NK-92 (cell line): ENCODE data around the gene ZNF550.
A peak's percentile ranks its signal among the peaks of the same experiment; 100 is the strongest.

Experiments used
- DNase-seq: peaks from one replicate; lab custom pipeline; 2025; ENCODE audit not compliant: unreplicated experiment; lab: John Stamatoyannopoulos, UW

The ZNF550 gene

GRCh38 chr19:57559404-57560025 is at the start of gene ZNF550:
Gene ZNF550 (minus strand): TSS chr19:57559863. CDS start chr19:57559682, 181 bp downstream.
- no peak for DNase-seq

GRCh38 chr19:57606931-57607330 is 47.3 kb upstream of the ZNF550 start:
- DNase-seq = no peak

GRCh38 chr19:57599761-57600383 is 40.2 kb upstream of the ZNF550 start, which contains the start of gene ZNF530:
Gene ZNF530 (plus strand): TSS chr19:57599885. CDS start chr19:57604346, 4,461 bp downstream.
- DNase-seq = no peak

- DNase-seq = no peak
Measured at GRCh38 chr19:57599377-57599760, 39.7 kb upstream of the ZNF550 start.

- DNase-seq = no peak
Measured at GRCh38 chr19:57587529-57587928, 27.9 kb upstream of the ZNF550 start.

GRCh38 chr19:57583521-57584416 is 24.1 kb upstream of the ZNF550 start, which contains the start of gene ZIK1:
Gene ZIK1 (plus strand): TSS chr19:57584145. CDS start chr19:57584357, 212 bp downstream.
- DNase-seq = peak; percentile 38

GRCh38 chr19:57583104-57583520 is 23.4 kb upstream of the ZNF550 start:
- DNase-seq = no peak

GRCh38 chr19:57578487-57579205 is 19.0 kb upstream of the ZNF550 start, which contains the start of gene ZNF416:
Gene ZNF416 (minus strand): TSS chr19:57578911. CDS start chr19:57578704, 207 bp downstream.
- peak; percentile 67 for DNase-seq

- no peak for DNase-seq
Measured at GRCh38 chr19:57576661-57577060, 17.0 kb upstream of the ZNF550 start.

- no peak for DNase-seq
Measured at GRCh38 chr19:57572415-57572947, 12.8 kb upstream of the ZNF550 start.

GRCh38 chr19:57570707-57571106 is 11.0 kb upstream of the ZNF550 start:
- DNase-seq = no peak

GRCh38 chr19:57566396-57567265 is 7.0 kb upstream of the ZNF550 start:
- DNase-seq = no peak

GRCh38 chr19:57563547-57563946 is 3.9 kb upstream of the ZNF550 start:
- no peak for DNase-seq

GRCh38 chr19:57560049-57560491 is 407 bp upstream of the ZNF550 start:
- no peak for DNase-seq

GRCh38 chr19:57559008-57559403 is 657 bp downstream of the ZNF550 start:
- DNase-seq = no peak

- DNase-seq = no peak
Measured at GRCh38 chr19:57558525-57558924, 1.1 kb downstream of the ZNF550 start.

- no peak for DNase-seq
Measured at GRCh38 chr19:57557659-57558058, 2.0 kb downstream of the ZNF550 start.

GRCh38 chr19:57552432-57552831 is 7.2 kb downstream of the ZNF550 start:
- DNase-seq = no peak

- DNase-seq = no peak
Measured at GRCh38 chr19:57546513-57546912, 13.2 kb downstream of the ZNF550 start.
